ENCODE data around the gene ITGA2B.

Gene ITGA2B

DNA sequence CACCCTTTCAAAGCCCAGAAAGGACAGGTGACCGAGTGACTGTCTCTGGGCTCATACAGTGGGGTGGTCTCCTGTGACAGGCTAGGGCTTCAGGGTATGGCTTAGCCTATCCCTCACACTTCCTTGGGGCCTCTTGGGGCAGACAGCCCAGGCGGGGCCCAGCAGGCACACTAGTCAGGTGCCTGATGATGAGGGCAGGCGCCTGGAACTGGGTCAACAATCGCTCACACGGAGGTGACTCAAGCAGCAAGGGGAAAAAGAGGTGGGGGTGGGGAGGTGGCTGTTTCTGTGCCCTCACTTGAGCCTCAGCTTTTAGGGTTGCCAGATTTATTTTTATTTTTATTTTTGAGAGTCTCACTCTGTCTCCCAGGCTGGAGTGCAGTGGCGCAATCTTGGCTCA is 50.7 kb downstream of the ITGA2B start:
- peaks cover 12% of the 10 kb centered on the region for H3K4me1 ChIP-seq (ENCODE audit: insufficient read depth, low read length, severe bottlenecking)
- no peak for TF ChIP-seq EZH2 (IDR thresholded peaks at IDR 0.05; ENCODE audit: borderline replicate concordance, low read length)
- TF ChIP-seq, protein P1, sequence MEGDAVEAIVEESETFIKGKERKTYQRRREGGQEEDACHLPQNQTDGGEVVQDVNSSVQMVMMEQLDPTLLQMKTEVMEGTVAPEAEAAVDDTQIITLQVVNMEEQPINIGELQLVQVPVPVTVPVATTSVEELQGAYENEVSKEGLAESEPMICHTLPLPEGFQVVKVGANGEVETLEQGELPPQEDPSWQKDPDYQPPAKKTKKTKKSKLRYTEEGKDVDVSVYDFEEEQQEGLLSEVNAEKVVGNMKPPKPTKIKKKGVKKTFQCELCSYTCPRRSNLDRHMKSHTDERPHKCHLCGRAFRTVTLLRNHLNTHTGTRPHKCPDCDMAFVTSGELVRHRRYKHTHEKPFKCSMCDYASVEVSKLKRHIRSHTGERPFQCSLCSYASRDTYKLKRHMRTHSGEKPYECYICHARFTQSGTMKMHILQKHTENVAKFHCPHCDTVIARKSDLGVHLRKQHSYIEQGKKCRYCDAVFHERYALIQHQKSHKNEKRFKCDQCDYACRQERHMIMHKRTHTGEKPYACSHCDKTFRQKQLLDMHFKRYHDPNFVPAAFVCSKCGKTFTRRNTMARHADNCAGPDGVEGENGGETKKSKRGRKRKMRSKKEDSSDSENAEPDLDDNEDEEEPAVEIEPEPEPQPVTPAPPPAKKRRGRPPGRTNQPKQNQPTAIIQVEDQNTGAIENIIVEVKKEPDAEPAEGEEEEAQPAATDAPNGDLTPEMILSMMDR (IDR thresholded peaks at IDR 0.05; ENCODE audit: low read length): no peak
- H3K4me2 ChIP-seq (ENCODE audit: low read length): no peak overlapping the region
- no peaks in the 10 kb centered on the region for H3K79me2 ChIP-seq (ENCODE audit: insufficient read depth, low read length)
- H3K9ac ChIP-seq (ENCODE audit: low read length): no peak overlapping the region
- no peaks in the 10 kb centered on the region; the same call in 1 of the 2 replicates for H3F3A ChIP-seq (ENCODE audit: insufficient read depth, low read length)
- no peak overlapping the region for H3K4me3 ChIP-seq (ENCODE audit: low read depth, low read length, poor library complexity, severe bottlenecking)
- no peak overlapping the region for H3K27ac ChIP-seq (ENCODE audit: low read depth, low read length, poor library complexity, severe bottlenecking)
- no peaks in the 10 kb centered on the region for H3K9me2 ChIP-seq (ENCODE audit: low read depth, low read length)
- H3K27me3 ChIP-seq (ENCODE audit: insufficient read depth, low read length): no peaks in the 10 kb centered on the region
- H2AFZ ChIP-seq (ENCODE audit: low read length): no peak overlapping the region
- no peaks in the 10 kb centered on the region for H3K9me3 ChIP-seq (ENCODE audit: low read length)
- no peaks in the 10 kb centered on the region for H4K20me1 ChIP-seq (ENCODE audit: insufficient read depth, low read length)
- H3K36me3 ChIP-seq (ENCODE audit: insufficient read depth, low read length): no peaks in the 10 kb centered on the region

DNA sequence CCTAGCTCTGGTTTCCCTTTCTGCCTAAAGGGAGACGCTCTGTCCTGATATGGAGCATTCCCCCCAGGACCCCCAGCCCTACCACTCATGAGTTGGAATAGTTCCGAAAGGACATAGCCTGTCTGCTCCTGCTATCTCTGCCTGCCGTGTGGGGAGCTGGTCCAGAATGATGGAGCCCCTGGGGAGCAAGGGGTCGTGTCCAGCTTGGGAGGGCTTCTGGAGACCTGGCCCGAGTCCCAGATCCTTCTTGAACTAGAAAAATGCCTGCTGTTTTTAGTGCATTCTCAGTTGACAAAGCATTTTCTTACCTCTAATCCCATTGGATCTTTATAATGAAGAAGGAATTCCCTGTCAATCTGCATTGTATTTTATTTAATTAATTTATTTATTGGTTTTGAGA is 53.5 kb downstream of the ITGA2B start:
- Histone ChIP-seq H3K9me3 (ENCODE audit: low read length) (no peaks in the 10 kb centered on the region), H2AFZ (ENCODE audit: low read length) (no peak overlapping the region), H3K36me3 (ENCODE audit: insufficient read depth, low read length) (no peaks in the 10 kb centered on the region), H3K4me1 (ENCODE audit: insufficient read depth, low read length, severe bottlenecking) (peaks cover 15% of the 10 kb centered on the region), H3K27me3 (ENCODE audit: insufficient read depth, low read length) (no peaks in the 10 kb centered on the region), H4K20me1 (ENCODE audit: insufficient read depth, low read length) (no peaks in the 10 kb centered on the region), H3K27ac (ENCODE audit: low read depth, low read length, poor library complexity, severe bottlenecking) (no peak overlapping the region), H3F3A (ENCODE audit: insufficient read depth, low read length) (no peaks in the 10 kb centered on the region), H3K9me2 (ENCODE audit: low read depth, low read length) (no peaks in the 10 kb centered on the region), H3K4me2 (ENCODE audit: low read length) (no peak overlapping the region), H3K9ac (ENCODE audit: low read length) (no peak overlapping the region), H3K79me2 (ENCODE audit: insufficient read depth, low read length) (no peaks in the 10 kb centered on the region), H3K4me3 (ENCODE audit: low read depth, low read length, poor library complexity, severe bottlenecking) (no peak overlapping the region)
- TF ChIP-seq, protein P1 (IDR thresholded peaks at IDR 0.05; ENCODE audit: low read length): no peak
- TF ChIP-seq EZH2 (IDR thresholded peaks at IDR 0.05; ENCODE audit: borderline replicate concordance, low read length): no peak

DNA sequence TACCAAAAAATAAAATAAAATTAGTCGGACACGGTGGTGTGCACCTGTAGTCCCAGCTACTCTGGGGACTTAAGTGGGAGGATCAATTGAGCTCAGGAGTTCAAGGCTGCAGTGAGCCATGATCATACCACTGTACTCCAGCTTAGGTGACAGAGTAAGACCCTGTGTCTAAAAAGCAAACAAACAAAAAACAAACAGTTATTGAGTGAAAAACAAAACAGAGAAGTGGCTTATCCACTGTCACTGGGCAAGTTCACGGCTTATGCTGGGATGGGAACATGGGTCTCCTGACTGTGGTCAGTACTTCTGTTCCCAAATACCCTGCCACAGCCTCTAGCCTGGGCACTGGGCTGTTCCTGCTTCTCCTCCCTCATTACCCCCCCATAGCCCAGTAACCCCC is 53.9 kb downstream of the ITGA2B start:
- H2AFZ ChIP-seq (ENCODE audit: low read length): no peak overlapping the region
- H3K4me2 ChIP-seq (ENCODE audit: low read length): peak overlapping the region; percentile 22; the same call in 1 of the 2 replicates
- H3K4me3 ChIP-seq (ENCODE audit: low read depth, low read length, poor library complexity, severe bottlenecking): no peak overlapping the region

More for the DNA sequence above, 53.9 kb downstream of the ITGA2B start:
- Histone ChIP-seq H3K27ac (ENCODE audit: low read depth, low read length, poor library complexity, severe bottlenecking) (no peak overlapping the region), H3K36me3 (ENCODE audit: insufficient read depth, low read length) (no peaks in the 10 kb centered on the region), H4K20me1 (ENCODE audit: insufficient read depth, low read length) (no peaks in the 10 kb centered on the region), H3K9me3 (ENCODE audit: low read length) (no peaks in the 10 kb centered on the region), H3K27me3 (ENCODE audit: insufficient read depth, low read length) (no peaks in the 10 kb centered on the region), H3K4me1 (ENCODE audit: insufficient read depth, low read length, severe bottlenecking) (peaks cover 18% of the 10 kb centered on the region), H3K79me2 (ENCODE audit: insufficient read depth, low read length) (no peaks in the 10 kb centered on the region), H3K9me2 (ENCODE audit: low read depth, low read length) (no peaks in the 10 kb centered on the region), H3F3A (ENCODE audit: insufficient read depth, low read length) (no peaks in the 10 kb centered on the region), H3K9ac (ENCODE audit: low read length) (no peak overlapping the region)
- TF ChIP-seq, protein P1 (IDR thresholded peaks at IDR 0.05; ENCODE audit: low read length): no peak
- TF ChIP-seq EZH2 (IDR thresholded peaks at IDR 0.05; ENCODE audit: borderline replicate concordance, low read length): no peak
